NCI-H1092 (cell line): ENCODE data around the gene ORM2.
A peak's percentile ranks its signal among the peaks of the same experiment; 100 is the strongest.
"Not testable (repeated sequence)": the region's sequence is repeated elsewhere in the genome, so short reads cannot be mapped to it uniquely, and the experiment has no call there.

Source experiments
- DNase-seq: peaks from one replicate; lab custom pipeline; 2025; lab: John Stamatoyannopoulos, UW

The ORM2 gene

DNA sequence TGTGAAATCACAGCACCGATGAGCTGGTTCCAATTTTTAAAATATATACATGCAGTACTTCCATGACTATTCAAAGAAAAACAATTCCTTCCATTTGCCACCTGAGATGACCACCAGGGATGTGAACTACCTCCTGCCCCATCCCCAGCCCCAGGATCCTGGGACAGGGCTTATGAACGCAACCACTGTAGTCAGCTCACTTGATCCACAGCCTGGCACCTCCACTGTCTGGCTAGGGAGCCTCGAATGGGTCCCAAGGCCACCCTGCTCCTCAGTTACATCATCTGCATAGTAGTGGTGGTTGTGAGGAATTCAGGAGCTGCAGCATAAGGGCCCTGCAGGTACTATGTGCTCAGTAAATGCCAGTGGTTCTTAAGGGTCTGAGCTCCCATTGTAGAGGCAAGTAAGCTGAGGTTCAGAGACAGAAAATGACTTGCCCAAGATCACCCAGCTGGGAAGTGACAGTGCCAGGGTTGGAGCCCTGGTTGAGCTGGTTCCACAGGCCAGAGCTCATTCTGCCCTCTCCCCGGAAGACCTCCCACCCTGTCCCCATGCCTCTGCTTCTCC, 2.9 kb downstream of the ORM2 start:
- DNase-seq: not testable (repeated sequence)

DNA sequence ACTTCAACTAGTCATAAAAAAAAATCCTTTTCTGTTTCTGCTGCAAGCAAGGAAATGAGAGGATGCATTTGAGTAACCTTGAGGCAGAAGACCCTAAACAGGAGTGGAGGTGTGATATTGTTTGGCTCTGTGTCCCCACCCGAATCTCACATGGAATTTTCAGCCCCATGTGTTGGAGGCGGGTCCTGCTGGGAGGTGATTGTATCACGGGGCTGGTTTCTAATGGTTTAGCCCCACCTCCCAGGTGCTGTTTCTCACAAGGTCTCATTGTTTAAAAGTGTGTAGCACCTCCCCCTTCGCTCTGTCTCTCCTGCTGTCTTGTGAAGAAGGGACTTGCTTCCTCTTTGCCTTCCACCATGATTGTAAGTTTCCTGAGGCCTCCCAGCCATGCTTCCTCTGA, 4.0 kb downstream of the ORM2 start:
- DNase-seq: not testable (repeated sequence)

DNA sequence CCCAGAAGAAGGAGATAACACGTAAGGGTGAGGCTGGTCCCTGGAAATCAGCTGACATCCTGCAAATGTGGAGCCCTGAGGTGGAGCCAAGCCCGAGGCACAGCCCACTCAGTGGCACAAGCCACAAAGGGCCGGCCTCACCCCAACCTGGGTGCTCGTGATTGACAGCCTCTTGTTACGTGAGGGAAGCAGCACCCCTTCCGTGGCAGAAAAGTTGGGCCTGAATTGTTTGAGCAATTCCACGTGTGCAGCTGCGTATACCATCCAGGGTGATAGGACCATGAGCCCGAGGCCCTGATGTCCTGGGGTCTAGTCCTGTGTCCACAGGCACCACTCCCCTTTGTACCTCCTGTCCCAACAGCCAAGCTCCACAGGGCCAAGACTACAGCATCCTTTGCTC, 4.8 kb downstream of the ORM2 start:
- no peak for DNase-seq

DNA sequence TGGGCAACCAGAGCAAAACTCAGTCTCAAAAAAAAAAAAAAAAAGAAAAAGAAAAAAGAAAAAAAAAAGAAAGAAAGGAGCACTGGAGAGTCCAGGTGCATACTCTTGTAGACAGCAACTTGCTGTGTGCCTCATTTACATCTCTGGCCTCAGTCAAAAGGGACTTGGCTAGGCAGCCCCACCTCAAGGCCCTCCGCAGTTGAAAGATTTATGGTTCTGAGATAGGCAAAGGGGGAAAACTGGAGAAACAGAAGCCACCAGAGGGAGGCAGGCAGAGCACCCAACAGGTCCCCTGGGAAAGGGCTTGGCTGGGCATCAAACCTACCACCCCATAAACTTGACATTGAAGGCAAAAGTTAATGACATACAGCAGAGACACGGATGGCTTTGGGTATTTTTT, 6.1 kb downstream of the ORM2 start:
- no peak for DNase-seq

DNA sequence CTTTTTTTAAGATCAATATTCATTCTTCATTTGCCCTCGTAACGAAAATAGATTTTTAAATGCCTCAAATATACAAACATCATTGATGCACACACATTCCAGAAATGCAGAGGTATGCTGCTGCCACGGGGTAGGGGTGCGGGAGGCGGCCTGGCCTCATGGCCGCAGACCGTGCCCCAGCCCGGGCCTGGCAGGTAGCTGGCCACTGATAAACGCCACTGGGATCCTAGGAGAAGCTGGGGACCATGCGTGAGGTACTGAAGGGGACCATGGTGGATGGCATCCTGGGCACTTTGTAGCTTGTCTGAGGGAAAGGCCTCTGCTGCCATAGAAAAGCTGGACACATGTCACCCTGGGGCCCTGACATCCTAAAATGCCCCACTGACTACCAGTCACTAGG, 6.5 kb downstream of the ORM2 start:
- no peak for DNase-seq

DNA sequence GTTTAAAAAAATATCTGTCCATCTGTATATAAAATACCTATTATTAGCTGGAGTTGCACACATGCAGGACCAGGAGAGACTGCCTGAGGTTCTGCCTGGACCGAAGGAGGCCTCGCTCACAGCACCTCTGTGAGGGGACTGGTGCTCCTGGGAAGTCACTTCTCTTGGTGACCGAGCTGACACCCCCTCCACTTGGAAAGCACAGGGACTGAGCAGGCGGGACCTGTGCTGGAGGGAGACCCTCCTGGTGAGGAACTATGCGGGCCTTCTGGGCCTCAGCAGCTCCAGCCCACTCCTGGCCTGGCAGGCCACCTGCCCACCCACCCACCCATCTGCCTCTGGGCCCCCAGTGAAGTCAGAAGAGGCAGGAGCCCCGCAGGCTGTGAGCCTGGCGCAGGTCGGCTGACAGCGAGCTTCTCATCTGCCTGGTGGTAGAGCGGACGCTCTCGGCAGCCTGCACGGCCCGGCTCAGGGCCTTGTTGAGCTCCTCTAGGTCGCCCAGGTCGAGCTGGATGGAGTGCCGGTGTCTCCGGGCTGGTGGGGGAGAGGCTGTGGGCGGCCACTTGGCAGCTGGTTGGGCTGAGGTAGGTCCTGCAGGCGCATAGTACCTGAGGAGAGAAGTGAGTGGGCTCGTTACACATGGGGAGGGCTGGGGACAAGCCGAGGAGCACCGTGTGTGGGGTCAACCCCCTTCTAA, 7.2 kb downstream of the ORM2 start:
- no peak for DNase-seq

DNA sequence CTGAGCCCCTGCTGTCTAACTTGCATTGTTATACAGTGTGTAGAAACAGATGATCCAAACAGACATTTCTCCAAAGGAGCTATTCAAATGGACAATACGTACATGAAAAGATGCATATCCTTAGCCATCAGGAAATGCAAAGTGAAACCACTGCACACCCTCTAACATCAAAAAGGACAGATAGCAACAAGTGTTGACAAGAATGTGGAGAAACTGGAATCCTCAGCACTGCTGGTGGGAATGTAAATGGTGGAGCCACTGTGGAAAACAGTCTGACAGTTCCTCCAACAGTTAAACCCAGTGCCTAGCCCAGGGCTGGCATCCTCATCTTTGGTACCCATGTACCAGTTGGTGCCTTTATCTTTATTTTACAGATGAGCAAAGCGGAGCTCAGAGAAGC, 8.5 kb downstream of the ORM2 start:
- no peak for DNase-seq

DNA sequence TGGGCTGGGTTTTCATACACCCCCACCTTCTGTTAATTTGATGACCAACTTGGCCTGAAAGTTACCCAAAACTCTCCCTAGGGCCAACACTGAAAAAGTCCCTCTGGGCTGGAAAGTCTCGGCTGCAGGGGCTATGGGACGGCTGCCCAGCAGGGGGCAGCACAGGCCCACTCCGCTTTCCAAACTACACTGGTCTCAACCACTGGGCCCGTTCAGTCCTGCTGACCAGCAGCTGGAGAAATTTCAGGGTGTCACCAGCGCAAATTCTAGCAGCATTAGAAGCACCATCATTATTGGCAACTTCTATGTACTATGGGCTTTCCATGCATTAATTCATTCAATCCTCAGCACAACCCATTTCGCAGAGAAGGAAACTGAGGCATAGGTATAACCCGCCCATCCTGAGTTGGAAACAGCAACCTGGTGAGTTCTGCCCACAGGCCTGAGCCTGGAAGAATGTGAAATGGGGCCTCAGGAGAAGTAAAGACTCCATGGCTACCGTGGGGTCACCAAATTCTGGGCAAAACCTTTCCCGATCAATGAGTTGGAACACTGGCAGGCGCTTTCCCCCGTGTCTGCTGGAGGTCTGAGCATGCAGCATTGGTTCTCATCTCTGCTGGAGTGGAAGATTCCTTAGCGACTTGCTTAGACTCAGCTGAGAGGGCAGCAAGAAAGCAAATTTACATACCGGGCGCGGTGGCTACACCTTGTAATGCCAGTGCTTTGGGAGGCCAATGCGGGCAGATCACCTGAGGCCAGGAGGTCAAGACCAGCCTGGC, 9.7 kb downstream of the ORM2 start:
- DNase-seq: peak; percentile 27

DNA sequence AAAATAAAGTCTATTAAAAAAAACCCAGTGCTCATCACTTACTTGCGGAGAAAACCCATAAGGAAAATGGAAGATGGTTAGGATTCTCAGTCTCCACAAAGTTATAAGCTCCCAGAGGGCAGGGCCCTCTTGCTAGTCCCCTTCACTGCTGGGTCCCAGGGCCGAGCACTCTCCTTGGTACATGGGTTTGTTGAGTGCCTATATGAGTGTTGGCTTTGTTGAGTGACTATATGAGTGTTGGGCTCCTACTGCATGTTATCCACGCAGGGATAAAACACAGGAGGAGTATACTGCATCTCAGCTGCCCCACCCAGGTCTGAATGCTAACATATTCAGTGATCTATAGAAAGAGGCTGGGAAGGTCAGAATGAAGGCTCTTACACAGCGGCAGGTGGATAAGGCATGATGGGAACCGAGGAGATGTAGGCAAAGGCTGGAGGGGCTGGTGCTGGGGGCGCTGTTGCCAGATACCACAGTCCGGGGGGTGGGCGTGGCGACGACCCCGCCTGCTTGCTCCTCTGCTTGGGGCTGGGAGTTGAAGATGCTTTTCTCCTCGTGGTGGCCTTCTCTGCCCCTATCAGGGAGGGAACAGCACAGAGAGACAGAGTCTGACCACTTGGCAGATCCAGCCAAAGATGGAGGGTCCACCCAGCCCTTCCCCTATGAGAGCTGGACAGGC, 11.6 kb downstream of the ORM2 start:
- DNase-seq: no peak

DNA sequence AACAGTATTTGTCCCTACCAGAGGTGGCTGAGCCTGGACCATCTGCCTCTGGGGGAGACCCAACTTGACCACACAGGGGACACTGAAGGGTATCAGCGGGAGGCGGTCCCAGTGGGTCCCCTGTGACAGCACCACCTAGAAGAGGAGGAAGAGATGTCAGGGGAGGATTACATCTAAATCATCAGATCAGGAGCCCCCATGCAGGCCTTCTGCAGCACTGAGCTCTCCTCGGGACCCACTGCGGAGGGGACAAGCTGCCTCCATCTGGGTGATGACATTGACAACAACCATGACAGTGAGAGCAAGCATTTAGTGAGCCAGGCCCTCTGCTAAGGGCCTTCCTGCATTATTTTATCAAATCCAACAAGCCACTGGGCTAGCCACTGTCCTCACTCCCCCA, 12.3 kb downstream of the ORM2 start:
- DNase-seq: no peak

DNA sequence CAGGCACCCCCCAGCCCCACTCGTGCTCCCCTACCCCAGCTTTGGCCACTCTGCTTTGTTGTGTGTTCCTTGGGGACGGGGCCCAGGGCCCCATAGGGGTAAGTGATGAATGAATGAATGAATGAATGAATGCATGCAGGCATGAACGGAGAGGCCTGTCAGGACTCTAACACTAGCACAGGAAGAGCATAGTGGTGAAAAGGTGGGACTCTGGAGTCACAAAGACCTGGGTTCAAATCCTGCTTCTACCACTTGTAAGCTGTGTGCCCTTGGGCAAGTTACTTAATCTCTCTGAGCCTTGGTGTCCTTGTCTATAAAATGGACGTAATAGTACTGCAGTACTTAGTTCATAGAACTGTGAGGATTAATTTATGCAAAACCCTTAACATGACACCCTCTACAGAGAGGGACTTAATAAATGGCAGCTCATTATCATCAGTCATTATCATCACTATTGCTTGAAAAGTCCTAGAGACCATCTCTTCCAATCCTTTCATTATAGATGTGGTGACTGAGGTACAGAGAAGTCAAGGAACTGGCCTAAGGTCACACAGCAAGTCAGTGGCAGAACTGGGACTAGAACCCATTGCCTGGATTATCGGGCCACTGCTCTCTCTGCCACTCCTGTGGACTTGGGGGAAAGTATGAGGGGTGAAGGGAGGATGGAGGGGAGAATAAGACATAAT, 13.2 kb downstream of the ORM2 start:
- DNase-seq: no peak

DNA sequence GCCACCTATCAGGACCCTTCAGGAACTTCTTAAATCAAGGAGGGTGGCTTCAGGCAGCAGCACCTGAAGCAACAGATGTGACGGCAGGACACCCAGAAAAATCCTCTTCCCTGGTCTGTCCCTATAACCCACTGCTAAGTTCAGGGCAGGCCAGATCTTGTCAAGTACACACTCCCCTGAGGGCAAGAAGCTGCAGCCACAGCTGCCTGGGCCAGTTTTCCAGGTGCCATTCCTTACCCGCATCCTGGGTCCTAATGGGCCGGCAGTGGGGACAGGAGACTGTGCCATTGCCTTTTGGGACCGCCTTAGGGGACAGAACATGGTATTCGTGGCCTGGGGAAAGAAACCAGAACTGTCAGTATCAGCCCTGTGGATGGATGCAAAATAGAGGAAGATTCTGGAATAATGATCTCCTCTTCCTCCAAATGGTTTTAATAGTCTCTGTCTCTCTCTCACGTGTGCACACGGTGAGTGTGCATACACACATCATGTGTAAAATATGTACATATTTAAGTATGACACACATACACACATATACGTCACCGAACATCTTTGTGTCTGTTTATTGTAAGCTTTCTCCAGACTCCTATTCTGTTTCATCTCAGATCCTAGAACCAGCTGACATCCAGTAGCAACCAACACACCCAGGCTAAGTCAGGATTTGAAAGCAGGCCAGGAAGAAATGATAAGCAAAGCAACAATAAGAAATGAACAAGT, 14.0 kb downstream of the ORM2 start:
- DNase-seq: no peak

DNA sequence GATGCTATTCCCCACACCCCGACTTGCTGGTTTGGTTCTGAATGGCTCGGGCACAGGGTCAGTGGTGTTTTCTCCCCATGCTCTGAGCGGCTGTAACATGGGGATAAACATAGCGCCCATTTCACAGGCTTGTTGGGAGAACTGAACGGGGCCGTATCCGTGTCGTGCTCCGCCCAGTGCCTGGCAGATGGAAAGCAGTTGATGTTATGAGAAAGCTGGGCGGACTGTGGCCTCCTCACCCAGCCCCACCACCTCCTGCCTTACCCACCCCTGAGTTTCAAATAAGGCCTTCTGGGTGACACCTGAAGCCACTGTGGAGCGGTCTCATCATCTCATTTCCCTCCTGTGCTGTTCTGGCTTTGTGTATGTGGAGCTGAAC, 14.5 kb downstream of the ORM2 start:
- no peak for DNase-seq

DNA sequence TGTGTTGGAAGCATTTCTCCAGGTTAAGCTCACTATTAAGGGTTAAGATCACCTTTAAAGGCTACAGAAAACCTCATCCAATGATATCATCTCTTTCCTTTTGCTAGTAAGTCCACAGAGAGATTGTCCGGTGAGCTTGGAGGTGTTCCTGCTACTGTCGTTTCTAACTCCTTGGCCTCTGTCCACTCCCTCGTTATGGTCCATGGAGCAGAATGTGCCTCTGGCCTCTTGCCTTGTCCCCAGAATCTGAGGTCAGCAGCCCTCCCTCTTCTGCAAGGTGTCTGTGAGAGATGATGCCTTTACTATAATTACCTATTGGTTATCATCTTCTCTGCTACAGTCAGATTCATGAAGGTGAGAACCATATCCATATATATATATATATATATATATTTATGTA, 15.0 kb downstream of the ORM2 start:
- no peak for DNase-seq

DNA sequence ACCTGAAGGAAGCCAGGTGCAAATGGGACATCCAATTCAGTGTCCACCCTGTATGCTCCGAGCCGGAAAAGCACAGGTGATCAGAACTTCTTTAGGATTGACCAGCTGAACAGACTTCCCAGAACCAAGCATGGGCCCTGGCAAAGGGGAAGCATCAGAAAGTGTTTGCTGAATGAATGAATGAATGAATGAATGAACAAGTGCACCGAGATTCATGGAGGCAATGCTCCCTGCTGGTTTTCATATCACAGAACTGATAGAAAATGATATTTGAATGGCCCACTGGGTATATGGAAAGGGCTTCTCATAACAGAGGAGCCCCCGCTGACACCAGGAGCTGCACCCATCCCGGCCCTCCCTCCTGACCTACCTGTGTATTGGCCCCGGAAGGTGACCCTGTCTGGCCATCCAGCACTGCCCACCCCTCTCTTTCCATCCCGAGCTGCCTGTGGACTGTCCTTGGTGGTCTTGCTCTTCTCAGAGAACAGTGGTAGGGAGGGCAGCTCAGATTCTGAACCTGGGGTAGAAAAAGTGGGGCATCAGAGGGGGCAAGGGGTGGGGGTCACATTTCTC, 15.9 kb downstream of the ORM2 start:
- no peak for DNase-seq

DNA sequence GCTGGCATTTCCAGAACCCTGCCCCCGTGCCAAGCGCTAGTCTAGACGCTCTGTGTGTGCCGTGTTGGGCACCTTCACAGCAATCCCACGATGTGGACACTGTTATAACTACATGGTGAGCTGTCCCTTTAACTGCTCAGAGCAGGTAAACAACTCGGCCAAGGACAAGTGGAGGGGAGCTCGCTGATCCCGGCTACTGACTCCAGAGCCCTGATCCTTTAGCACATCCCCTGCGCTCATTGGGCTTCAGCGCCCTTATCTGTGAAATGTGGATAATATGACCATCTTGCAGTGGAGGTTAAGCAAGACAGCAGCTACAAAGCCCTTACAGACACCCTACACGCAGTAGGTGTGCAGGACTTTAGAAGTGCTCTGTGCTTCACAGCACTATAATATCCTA, 16.5 kb downstream of the ORM2 start:
- DNase-seq: no peak

DNA sequence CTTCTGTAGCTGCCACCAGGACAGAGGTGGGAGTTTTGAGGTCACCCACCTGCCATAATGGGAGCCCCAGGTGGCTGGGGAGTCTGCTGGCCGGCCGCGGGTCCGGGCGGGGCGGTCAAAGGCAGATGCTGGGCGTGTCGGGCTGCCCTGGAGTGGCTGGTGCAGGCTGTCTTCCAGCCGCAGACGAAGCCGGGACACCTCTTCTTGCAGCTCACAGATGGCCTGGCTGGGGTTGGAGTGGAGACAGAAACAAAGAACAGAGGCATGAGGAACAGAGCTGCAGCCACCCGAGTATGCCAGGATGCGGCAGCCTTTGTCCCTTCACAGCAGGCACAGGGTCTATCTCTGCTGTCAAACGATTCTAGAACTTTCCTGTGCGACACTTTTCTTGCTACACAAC, 18.0 kb downstream of the ORM2 start:
- no peak for DNase-seq

DNA sequence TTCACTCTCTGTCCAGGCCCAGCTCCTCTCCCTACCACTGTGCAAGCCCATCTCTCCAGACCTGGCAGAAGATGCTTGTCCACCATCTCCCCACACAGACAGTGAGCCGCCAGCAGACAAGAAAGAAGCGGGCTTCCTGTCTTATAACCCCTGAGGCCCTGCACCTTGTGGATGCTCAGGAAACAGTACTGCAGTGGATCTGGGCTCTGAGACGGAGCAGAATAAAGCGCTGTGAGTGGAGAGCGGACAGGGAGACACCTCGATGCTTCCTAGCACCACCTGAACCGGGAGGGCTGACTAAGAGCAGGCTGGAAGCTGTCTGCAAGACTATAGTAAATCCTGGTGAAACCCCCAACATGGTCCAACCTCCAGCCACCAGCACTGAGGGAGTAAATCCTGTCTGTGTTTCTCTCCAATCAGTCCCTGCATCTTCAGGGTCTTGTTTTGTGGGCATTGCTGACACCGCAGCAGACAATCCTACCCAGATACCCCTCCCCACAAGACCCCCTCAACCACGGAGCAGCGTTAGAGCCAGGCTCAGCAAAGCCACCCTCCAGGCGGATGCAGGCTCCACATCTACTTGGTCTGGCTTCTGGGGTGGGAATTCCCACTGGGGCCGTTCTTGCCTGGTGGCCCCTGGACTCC, 18.7 kb downstream of the ORM2 start:
- DNase-seq: no peak

DNA sequence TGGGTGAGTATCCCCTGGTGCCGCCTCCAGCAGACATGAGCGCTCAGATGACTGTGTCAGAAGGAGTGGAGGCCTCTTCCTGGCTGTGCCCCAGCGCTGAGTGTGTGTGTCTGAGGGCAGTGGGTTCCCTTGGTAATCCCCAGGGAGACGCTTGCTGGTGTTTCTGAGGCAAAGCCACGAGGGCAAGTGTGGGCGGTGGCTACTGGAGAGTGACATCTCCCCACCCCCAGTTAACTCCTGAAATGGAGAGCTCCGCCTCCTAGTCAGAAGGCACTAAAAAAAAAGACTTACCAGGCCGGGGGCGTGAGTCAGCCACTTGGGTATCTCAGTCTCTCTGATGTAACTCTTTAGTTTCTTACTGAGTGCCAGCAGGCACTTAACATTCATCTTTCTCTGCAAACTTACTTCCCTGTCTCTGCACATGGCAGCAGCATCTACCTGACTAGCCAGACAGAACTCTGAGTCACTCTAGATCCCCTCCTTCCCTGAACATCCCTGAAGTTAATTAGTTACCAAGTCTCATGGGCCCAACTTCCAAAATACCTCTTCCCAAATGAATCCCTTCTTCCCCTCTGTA, 19.3 kb downstream of the ORM2 start:
- no peak for DNase-seq

DNA sequence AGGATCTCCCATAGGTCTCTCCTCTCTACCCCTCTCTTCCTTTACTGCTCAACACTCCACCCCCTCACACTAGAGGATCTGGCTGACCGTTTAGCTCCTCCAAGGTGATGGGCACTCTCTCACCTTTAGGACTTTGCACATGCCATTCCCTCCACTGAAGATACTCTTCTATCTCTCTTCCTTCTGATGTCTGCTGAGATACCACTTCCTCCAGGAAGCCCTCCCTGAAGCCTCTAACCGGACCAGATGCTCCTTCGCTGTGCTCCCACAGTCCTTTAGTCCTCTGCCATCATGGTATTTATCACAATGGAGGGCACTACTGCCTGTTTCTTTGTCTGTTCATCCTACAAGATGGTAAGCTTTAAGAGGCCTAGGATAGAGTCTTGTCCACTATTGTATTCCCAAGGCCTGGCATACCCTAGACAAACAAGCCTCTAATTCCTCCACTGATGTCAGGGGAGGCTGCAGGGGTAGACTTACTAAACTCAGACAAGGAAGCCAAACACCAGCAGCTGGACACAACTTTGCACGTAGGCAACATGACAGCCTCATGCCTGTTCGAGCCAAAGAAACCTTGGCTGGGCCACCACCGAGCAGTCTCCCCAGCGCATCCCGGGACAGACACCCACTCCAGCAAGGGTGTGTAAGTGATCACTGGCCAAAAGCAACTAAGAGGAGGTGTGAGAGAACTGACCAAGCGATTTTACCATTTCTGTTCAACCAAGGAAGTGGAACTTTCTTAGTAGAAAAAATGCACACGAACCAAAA, 20.2 kb downstream of the ORM2 start:
- DNase-seq: no peak
